Measurements from ENCODE around the gene FEV. TPM values are rescaled to one million over a fixed set of nuclear protein-coding genes. Genes with fewer than 3 reads are reported as not detected.

FEV gene
- total RNA-seq, 6 donors from 2014 or later, result not detected

DNA sequence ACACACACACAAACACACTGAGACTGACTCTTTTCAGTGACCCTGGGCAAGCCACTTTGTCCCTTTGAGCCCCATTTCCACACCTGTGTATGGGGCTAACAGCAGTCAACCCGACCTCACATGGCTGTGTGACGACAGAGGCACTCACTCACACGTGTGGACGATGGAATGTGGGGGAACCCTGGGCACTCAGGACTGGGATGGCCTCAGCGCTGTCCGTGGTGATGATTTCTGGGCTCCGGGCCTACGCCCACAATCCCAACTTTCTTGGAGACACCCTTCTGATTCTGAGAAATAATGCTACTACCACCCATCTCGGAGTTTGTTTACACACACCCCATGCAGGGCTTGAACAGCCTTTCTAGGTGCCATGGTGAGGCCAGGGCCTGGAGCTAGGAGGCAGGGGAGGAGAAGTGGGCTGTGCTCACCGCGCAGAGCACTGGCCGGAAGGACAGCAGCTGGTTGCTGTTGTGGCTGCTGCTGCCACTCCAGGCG, 6.7 kb upstream of the FEV start:
- TF ChIP-seq EP300 (IDR thresholded peaks at IDR 0.05), result no peak
- TF ChIP-seq, protein P1, sequence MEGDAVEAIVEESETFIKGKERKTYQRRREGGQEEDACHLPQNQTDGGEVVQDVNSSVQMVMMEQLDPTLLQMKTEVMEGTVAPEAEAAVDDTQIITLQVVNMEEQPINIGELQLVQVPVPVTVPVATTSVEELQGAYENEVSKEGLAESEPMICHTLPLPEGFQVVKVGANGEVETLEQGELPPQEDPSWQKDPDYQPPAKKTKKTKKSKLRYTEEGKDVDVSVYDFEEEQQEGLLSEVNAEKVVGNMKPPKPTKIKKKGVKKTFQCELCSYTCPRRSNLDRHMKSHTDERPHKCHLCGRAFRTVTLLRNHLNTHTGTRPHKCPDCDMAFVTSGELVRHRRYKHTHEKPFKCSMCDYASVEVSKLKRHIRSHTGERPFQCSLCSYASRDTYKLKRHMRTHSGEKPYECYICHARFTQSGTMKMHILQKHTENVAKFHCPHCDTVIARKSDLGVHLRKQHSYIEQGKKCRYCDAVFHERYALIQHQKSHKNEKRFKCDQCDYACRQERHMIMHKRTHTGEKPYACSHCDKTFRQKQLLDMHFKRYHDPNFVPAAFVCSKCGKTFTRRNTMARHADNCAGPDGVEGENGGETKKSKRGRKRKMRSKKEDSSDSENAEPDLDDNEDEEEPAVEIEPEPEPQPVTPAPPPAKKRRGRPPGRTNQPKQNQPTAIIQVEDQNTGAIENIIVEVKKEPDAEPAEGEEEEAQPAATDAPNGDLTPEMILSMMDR (IDR thresholded peaks at IDR 0.05), result no peak
- TF ChIP-seq POLR2A (IDR thresholded peaks at IDR 0.05), result no peak
- no peak for TF ChIP-seq POLR2AphosphoS5 (IDR thresholded peaks at IDR 0.05)
- ATAC-seq (ENCODE audit: low FRiP score in 2 of 2) (no peak), DNase-seq (no peak)
- H3K27ac ChIP-seq, result no peak overlapping the region
- peaks cover 20 to 38% (median 26%) of the 10 kb centered on the region in 4 donors for H3K4me1 ChIP-seq
- 2 to 13% methylated on average over 8 to 13 of the region's 13 CpGs for WGBS, 2 donors
- H3K27me3 ChIP-seq, result peaks cover 0 to 80% (median 46%) of the 10 kb centered on the region in 4 donors
- H3K9me3 ChIP-seq, result no peaks in the 10 kb centered on the region
- no peak overlapping the region for H3K4me3 ChIP-seq
- no peaks in the 10 kb centered on the region for H3K36me3 ChIP-seq

GRCh38 chr2:218990612-218991011, 5.6 kb upstream of the FEV start:
- 6 to 15% methylated on average over 5 to 6 of the region's 6 CpGs for WGBS, 2 donors
- Histone ChIP-seq H3K36me3 (no peaks in the 10 kb centered on the region), H3K4me1 (peaks cover 15 to 29% (median 17%) of the 10 kb centered on the region in 4 donors), H3K9me3 (no peaks in the 10 kb centered on the region), H3K4me3 (no peak overlapping the region), H3K27ac (no peak overlapping the region), H3K27me3 (peaks cover 0 to 82% (median 47%) of the 10 kb centered on the region in 4 donors)
- ATAC-seq (ENCODE audit: low FRiP score in 2 of 2) (no peak), DNase-seq (no peak)
- TF ChIP-seq EP300 (IDR thresholded peaks at IDR 0.05) (no peak), POLR2A (IDR thresholded peaks at IDR 0.05) (no peak), POLR2AphosphoS5 (IDR thresholded peaks at IDR 0.05) (no peak)
- TF ChIP-seq, protein P1 (IDR thresholded peaks at IDR 0.05), result no peak

DNA sequence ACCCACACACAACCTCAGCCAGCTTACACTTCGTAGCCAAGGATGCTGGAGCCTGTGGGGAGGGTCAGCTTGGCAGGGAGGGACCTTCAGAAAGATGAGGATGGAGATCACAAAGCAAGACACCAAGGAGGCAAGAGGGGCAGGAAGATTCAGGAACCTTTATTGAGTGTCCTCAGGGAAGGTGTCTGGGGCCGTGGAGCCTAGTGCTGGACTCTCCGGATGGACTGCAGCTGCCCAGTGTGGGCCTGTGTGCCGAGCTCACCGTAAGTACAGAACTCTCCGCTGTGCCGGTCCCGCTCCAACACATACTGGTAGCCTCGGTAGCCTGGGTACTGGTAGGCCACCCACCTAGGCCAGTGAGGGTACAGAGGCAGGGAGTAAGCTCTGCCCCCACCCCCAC, 5.1 kb upstream of the FEV start:
- H3K9me3 ChIP-seq, result no peaks in the 10 kb centered on the region
- H3K4me3 ChIP-seq, result no peak overlapping the region
- H3K36me3 ChIP-seq, result no peaks in the 10 kb centered on the region
- no peak for ATAC-seq (ENCODE audit: low FRiP score in 2 of 2)
- TF ChIP-seq, protein P1 (IDR thresholded peaks at IDR 0.05), result no peak
- no peak for TF ChIP-seq POLR2A (IDR thresholded peaks at IDR 0.05)
- TF ChIP-seq POLR2AphosphoS5 (IDR thresholded peaks at IDR 0.05), result no peak
- TF ChIP-seq EP300 (IDR thresholded peaks at IDR 0.05), result no peak
- peaks cover 20 to 32% (median 22%) of the 10 kb centered on the region in 4 donors for H3K4me1 ChIP-seq
- no peak overlapping the region for H3K27ac ChIP-seq
- no peak for DNase-seq
- WGBS, 2 donors, result 11 to 13% methylated on average over 3 to 9 of the region's 9 CpGs
- peaks cover 0 to 84% (median 49%) of the 10 kb centered on the region in 4 donors for H3K27me3 ChIP-seq

GRCh38 chr2:218988650-218989049, 3.7 kb upstream of the FEV start:
- H3K4me3 ChIP-seq, result no peak overlapping the region
- no peak for DNase-seq
- H3K27me3 ChIP-seq, result peaks cover 0 to 84% (median 53%) of the 10 kb centered on the region in 4 donors
- no peak overlapping the region for H3K27ac ChIP-seq
- no peaks in the 10 kb centered on the region for H3K36me3 ChIP-seq
- H3K4me1 ChIP-seq, result peaks cover 27 to 40% (median 31%) of the 10 kb centered on the region in 4 donors
- ATAC-seq (ENCODE audit: low FRiP score in 2 of 2), result no peak
- WGBS, 2 donors, result 50 to 76% methylated on average over 2 of the region's 2 CpGs
- TF ChIP-seq POLR2A (IDR thresholded peaks at IDR 0.05) (no peak), EP300 (IDR thresholded peaks at IDR 0.05) (no peak), POLR2AphosphoS5 (IDR thresholded peaks at IDR 0.05) (no peak)
- TF ChIP-seq, protein P1 (IDR thresholded peaks at IDR 0.05), result no peak
- H3K9me3 ChIP-seq, result no peaks in the 10 kb centered on the region

DNA sequence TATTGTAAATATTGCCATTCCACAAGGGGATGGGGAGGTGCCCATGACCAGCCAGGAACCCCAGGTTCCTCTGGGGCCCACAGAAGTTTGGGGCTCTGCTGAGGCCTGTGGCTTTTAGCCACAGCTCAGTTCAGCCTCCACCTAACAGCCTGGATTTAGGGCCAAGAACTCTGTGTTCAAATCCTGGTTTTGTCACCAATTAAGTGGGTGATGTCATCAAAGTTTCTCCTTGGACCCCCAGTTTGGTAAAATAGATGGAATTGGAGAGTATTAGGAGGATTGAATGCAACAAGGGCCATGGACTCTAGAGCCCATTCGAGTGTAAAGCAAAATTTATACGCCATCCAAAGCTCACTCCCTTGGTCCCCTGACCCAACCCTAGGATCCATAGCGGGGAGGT, 3.2 kb upstream of the FEV start:
- Histone ChIP-seq H3K27ac (no peak overlapping the region), H3K4me3 (no peak overlapping the region), H3K4me1 (peaks cover 22 to 36% (median 26%) of the 10 kb centered on the region in 4 donors), H3K27me3 (peaks cover 3 to 84% (median 53%) of the 10 kb centered on the region in 4 donors), H3K9me3 (no peaks in the 10 kb centered on the region), H3K36me3 (no peaks in the 10 kb centered on the region)
- 61 to 69% methylated on average over 3 of the region's 3 CpGs for WGBS, 2 donors
- TF ChIP-seq POLR2A (IDR thresholded peaks at IDR 0.05), result no peak
- TF ChIP-seq EP300 (IDR thresholded peaks at IDR 0.05), result no peak
- TF ChIP-seq, protein P1 (IDR thresholded peaks at IDR 0.05), result no peak
- TF ChIP-seq POLR2AphosphoS5 (IDR thresholded peaks at IDR 0.05), result no peak
- DNase-seq (no peak), ATAC-seq (ENCODE audit: low FRiP score in 2 of 2) (no peak)
